Breast epithelium (tissue), 4 donors: ENCODE results near the gene C3orf80. TPM values are rescaled to one million over a fixed set of nuclear protein-coding genes. Genes with fewer than 3 reads are reported as not detected.
"Not testable (repeated sequence)": the region's sequence is repeated elsewhere in the genome, so short reads cannot be mapped to it uniquely, and the experiment has no call there.

Experiments used
- DNase-seq, 2 donors: peaks; one replicate each; pipeline ENCODE4 v3.0.0-alpha.2; 2019; ENCODE audit warnings: low spot score in 2 of 2
- H3K27ac ChIP-seq, 2 donors: fragments of 200-600 bp; sonication (generic) in 1 of 2; one replicate each; pipeline ENCODE4 v1.5.1; 2016 to 2019; ENCODE audit warnings: mild to moderate bottlenecking in 1 of 2
- H3K27me3 ChIP-seq, 2 donors: fragments of 200-600 bp; sonication (generic) in 1 of 2; one replicate each; pipeline versions ENCODE4 v1.5.1 to v1.6.0; 2017 to 2019; ENCODE audit warnings: control low read depth in 1 of 2, mild to moderate bottlenecking in 1 of 2
- H3K36me3 ChIP-seq: fragments of 200-600 bp; one replicate; pipeline ENCODE4 v1.5.1; 2019
- H3K4me1 ChIP-seq, 2 donors: fragments of 200-600 bp; sonication (generic); one replicate each; pipeline ENCODE4 v1.5.1; 2016 to 2019; ENCODE audit warnings: control low read depth in 1 of 2
- H3K4me3 ChIP-seq, 3 donors: fragments of 200-600 bp; sonication (generic); 1 replicate in 2 of 3; 2 replicates in 1 of 3; pipeline ENCODE4 v1.5.1; 2016 to 2019; ENCODE audit warnings: mild to moderate bottlenecking in 3 of 3, moderate library complexity in 2 of 3
- H3K9me3 ChIP-seq, 2 donors: fragments of 200-600 bp; sonication (generic) in 1 of 2; one replicate each; pipeline ENCODE4 v1.5.1; 2016 to 2019; ENCODE audit warnings: control low read depth in 1 of 2
- POLR2A ChIP-seq: fragments of 450-650 bp; IDR thresholded peaks from one replicate; pipeline ENCODE4 v1.6.1; 2016; ENCODE audit warnings: antibody characterized with exemption, mild to moderate bottlenecking, moderate library complexity
- POLR2AphosphoS5 ChIP-seq, 3 donors: sonication (generic); formaldehyde crosslinking; IDR thresholded peaks; one replicate each; pipeline ENCODE4 v1.6.1; 2017; ENCODE audit warnings: antibody characterized with exemption in 3 of 3
- intact Hi-C: fragments of 100-400 bp; cut with DNase I; formaldehyde crosslinking; loops from one replicate; pipeline ENCODE4 v1.15.1; 2023; ENCODE audit warnings: low total_unique reads
- total RNA-seq, 3 donors: library from RNA; depleted of rRNA; stranded (reverse); fragments of >200 nt; gene quantifications; one replicate each; pipeline ENCODE4 v1.1.0, GENCODE V29; 2016
- TF ChIP-seq, protein P1 (sequence below), 3 donors: fragments of 450-650 bp; IDR thresholded peaks; one replicate each; pipeline ENCODE4 v1.5.1; 2016 to 2017; ENCODE audit warnings: antibody characterized with exemption in 3 of 3, mild to moderate bottlenecking in 3 of 3, moderate library complexity in 3 of 3

Gene C3orf80
- under 1 TPM in 2 of 3 donors, not detected in 1; 0.15 to 0.16 TPM for total RNA-seq

DNA sequence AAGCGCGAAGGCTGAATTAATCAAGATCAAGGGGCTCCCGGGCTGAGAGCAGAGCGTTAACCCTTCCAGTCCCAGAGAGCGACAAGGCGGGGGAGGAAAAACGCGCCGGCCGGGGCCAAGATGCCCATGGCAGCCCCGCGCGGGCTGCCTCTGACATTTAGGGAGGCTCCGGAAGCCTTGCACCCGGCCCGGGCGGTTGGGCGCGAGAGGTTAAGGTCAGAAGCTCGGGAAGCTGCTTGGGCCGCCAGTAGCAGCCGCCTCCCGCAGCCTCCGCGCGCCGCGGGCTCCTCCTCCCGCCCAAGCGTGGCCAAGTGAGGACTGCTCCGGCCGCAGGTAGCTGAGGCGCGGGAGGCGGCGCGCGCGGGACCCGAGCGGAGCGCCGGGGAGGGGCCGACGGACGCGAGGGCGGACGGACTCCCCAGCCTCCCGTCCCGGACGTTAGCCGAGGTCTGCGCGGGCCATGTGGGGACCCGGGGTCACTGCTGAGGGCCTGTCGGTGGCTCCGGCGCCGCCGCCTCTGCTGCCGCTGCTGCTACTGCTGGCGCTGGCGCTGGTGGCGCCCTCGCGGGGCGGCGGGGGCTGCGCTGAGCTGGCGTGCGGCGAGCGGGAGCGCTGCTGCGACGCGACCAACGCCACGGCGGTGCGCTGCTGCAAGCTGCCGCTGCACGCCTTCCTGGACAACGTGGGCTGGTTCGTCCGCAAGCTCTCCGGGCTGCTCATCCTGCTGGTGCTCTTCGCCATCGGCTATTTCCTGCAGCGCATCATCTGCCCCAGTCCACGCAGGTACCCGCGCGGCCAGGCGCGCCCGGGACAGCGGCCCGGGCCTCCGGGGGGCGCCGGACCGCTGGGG is at the start of gene C3orf80:
TSS of gene C3orf80 (plus strand) at position 247 of the 850 bp plus-strand sequence. CDS start at position 461, 214 bp downstream.
- Histone ChIP-seq H3K4me3 (peak within 1 kb of the TSS; percentile 52 to 84 (median 57)), H3K9me3 (no peaks in the 10 kb centered on the region), H3K27ac (no peak within 1 kb of the TSS), H3K36me3 (no peaks in the 10 kb centered on the region), H3K4me1 (peaks cover 0 to 6% of the 10 kb centered on the region in 2 donors), H3K27me3 (peaks cover 0 to 12% of the 10 kb centered on the region in 2 donors)
- intact Hi-C loops: no loop called here
- DNase-seq: no peak
- TF ChIP-seq POLR2A: no peak

DNA sequence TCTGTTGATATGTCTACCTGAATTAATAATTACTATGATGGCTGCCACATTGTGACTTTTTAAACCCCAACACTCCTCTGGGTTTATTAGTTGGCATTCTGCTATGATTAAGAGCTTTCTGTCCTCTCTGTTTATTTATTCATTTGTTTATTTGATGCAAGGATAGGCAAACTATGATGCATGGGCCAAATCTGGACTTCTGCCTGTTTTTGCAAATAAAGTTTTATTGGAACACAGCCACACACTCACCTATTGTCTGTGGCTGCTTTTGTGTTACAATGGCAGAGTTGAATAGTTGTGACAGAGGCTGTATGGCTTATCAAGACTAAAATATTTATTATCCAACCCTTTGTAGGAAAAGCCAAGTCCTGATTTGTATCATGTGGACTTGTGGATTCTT is 48.3 kb upstream of the C3orf80 start:
- DNase-seq: no peak
- no peaks in the 10 kb centered on the region for H3K4me1 ChIP-seq
- no peaks in the 10 kb centered on the region for H3K27me3 ChIP-seq
- H3K9me3 ChIP-seq: no peaks in the 10 kb centered on the region
- H3K27ac ChIP-seq: no peak overlapping the region
- no peak for TF ChIP-seq POLR2AphosphoS5 (IDR thresholded peaks at IDR 0.05)
- H3K36me3 ChIP-seq: no peaks in the 10 kb centered on the region
- no peak overlapping the region for H3K4me3 ChIP-seq
- intact Hi-C loops: no loop called here

DNA sequence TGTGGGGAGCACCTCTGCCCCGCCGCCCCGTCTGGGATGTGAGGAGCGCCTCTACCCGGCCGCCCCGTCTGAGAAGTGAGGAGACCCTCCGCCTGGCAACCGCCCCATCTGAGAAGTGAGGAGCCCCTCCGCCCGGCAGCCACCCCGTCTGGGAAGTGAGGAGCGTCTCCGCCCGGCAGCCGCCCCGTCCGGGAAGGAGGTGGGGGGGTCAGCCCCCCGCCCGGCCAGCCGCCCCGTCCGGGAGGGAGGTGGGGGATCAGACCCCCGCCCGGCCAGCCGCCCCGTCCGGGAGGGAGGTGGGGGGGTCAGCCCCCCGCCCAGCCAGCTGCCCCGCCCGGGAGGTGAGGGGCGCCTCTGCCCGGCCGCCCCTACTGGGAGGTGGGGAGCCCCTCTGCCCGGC is 46.6 kb upstream of the C3orf80 start:
- H3K4me3 ChIP-seq, H3K27me3 ChIP-seq, H3K9me3 ChIP-seq, DNase-seq, H3K4me1 ChIP-seq, intact Hi-C loops, H3K27ac ChIP-seq, H3K36me3 ChIP-seq: not testable (repeated sequence)

DNA sequence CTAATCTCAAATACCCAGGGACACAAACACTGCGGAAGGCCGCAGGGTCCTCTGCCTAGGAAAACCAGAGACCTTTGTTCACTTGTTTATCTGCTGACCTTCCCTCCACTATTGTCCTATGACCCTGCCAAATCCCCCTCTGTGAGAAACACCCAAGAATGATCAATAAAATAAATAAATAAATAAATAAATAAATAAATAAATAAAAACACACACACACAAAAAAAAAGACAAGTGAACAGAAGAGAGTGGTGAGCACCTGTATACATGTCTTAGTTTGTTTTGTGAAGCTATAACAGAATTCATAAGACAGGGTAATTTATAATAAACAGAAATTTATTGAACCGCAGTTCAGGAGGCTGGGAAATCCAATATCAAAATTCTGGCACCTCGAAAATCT is 45.8 kb upstream of the C3orf80 start:
- H3K9me3 ChIP-seq, H3K36me3 ChIP-seq, H3K4me1 ChIP-seq, H3K4me3 ChIP-seq, H3K27ac ChIP-seq, H3K27me3 ChIP-seq, intact Hi-C loops, DNase-seq: not testable (repeated sequence)

DNA sequence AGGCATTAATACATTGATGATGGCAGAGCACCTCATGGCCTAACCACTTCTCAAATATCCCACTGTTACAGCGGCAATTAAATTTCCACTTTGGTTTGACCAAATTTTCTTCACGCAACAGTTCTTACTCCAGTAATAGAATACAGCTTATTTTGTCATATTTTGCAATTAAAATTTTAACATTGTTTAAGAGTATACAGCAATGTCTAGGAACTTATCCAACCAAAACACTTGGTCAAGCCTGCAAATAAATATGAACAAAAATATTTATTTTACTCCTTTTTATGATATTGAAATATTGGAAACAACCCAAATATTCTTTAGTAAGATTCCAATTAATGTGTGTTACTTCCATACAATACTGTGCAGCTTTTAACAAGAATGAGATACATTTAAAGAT is 45.3 kb upstream of the C3orf80 start:
- intact Hi-C loops: no loop called here
- H3K4me3 ChIP-seq: no peak overlapping the region
- no peaks in the 10 kb centered on the region for H3K27me3 ChIP-seq
- TF ChIP-seq, protein P1, sequence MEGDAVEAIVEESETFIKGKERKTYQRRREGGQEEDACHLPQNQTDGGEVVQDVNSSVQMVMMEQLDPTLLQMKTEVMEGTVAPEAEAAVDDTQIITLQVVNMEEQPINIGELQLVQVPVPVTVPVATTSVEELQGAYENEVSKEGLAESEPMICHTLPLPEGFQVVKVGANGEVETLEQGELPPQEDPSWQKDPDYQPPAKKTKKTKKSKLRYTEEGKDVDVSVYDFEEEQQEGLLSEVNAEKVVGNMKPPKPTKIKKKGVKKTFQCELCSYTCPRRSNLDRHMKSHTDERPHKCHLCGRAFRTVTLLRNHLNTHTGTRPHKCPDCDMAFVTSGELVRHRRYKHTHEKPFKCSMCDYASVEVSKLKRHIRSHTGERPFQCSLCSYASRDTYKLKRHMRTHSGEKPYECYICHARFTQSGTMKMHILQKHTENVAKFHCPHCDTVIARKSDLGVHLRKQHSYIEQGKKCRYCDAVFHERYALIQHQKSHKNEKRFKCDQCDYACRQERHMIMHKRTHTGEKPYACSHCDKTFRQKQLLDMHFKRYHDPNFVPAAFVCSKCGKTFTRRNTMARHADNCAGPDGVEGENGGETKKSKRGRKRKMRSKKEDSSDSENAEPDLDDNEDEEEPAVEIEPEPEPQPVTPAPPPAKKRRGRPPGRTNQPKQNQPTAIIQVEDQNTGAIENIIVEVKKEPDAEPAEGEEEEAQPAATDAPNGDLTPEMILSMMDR (IDR thresholded peaks at IDR 0.05): no peak
- no peak for TF ChIP-seq POLR2A
- no peak for TF ChIP-seq POLR2AphosphoS5 (IDR thresholded peaks at IDR 0.05)
- H3K9me3 ChIP-seq: no peaks in the 10 kb centered on the region
- H3K36me3 ChIP-seq: no peaks in the 10 kb centered on the region
- no peak for DNase-seq
- no peaks in the 10 kb centered on the region for H3K4me1 ChIP-seq
- no peak overlapping the region for H3K27ac ChIP-seq

DNA sequence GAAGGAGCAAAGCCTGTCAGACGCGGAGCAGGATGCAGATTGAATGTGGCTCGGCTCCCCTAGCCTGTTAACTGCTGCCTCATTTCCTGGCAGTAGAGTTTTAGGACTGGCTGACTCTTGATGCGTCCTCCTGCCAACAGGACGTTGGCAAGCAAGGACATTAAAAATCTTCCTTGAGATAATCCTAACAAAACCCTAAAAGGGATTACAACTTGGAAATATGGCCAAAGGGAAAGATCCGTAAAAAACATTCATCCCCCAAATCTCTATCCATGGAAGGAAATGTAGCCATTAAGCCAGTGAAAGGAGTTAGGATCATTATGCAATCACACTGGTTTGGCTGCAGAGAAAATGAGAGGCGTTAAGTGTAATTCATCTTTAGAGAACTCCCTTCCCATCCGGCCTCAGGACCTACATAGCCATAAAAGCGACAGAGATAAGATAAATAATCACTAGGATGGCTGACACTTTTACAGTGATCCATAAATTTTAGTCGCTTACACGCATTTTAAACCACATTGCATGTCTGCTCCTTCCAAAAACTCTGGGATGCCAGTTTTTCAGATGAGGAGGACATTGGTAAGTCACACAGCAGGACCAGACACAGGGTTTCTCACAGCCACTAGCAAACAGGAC is 44.5 kb upstream of the C3orf80 start:
- TF ChIP-seq, protein P1 (IDR thresholded peaks at IDR 0.05): no peak
- no peak for TF ChIP-seq POLR2AphosphoS5 (IDR thresholded peaks at IDR 0.05)
- TF ChIP-seq POLR2A: no peak
- DNase-seq: no peak
- intact Hi-C loops: no loop called here
- Histone ChIP-seq H3K4me1 (no peaks in the 10 kb centered on the region), H3K9me3 (no peaks in the 10 kb centered on the region), H3K4me3 (no peak overlapping the region), H3K27me3 (no peaks in the 10 kb centered on the region), H3K36me3 (no peaks in the 10 kb centered on the region), H3K27ac (no peak overlapping the region)

DNA sequence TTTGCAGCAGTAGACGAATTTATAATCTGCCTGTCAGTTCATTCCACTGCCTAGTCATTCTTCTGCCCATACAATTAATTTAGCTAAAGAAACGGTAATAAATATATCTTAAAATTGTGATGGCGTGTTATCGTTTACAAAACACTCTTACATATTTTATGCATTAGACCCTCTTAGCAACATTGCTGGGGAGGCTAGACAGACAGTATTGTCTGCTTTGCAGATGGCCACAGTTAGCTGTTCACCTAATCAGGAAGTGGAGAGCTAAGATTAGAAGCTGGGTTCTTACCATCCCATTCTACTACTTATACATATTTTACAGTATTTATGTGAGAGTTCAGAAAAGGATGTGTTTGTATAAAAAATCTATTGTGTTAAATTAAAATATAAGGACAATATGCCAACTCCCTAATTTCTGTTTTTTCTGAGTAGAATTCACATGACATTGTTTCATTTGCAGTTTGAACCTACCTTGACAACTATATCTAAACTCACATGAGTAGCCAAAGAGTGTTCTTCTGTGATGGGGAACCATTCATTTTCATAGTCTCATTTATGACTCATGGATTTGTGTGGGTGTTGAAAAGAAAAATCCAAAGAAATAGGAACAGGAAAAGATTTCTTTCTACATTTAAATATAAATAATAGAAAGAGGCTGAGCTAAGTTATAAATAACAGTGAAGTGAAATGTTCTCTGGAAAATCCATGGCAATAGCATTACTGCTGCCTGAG is 41.7 kb upstream of the C3orf80 start:
- no peaks in the 10 kb centered on the region for H3K4me1 ChIP-seq
- TF ChIP-seq POLR2A: no peak
- TF ChIP-seq, protein P1 (IDR thresholded peaks at IDR 0.05): no peak
- TF ChIP-seq POLR2AphosphoS5 (IDR thresholded peaks at IDR 0.05): no peak
- H3K27me3 ChIP-seq: no peaks in the 10 kb centered on the region
- H3K27ac ChIP-seq: no peak overlapping the region
- H3K4me3 ChIP-seq: no peak overlapping the region
- no peak for DNase-seq
- intact Hi-C loops: no loop called here
- no peaks in the 10 kb centered on the region for H3K36me3 ChIP-seq
- peaks cover 0 to 4% of the 10 kb centered on the region in 2 donors for H3K9me3 ChIP-seq
